ENCODE results near the gene AIFM3.
"Not testable (repeated sequence)": the region's sequence is repeated elsewhere in the genome, so short reads cannot be mapped to it uniquely, and the experiment has no call there.

The AIFM3 gene

GRCh38 chr22:20930435-20930834, 36.6 kb upstream of the AIFM3 start:
- H3K36me3 ChIP-seq (ENCODE audit: control insufficient read depth in 1 of 2, insufficient read depth in 2 of 2, low read length in 2 of 2) = peaks cover 6 to 15% of the 10 kb centered on the region in 2 donors
- H3K9ac ChIP-seq (ENCODE audit: low read depth in 1 of 2, low read length in 2 of 2); H3K4me3 ChIP-seq (ENCODE audit: low read depth in 1 of 2, low read length in 2 of 2); H3K27me3 ChIP-seq (ENCODE audit: control insufficient read depth in 1 of 2, insufficient read depth in 2 of 2, low read length in 2 of 2); H3K9me3 ChIP-seq (ENCODE audit: control insufficient read depth in 1 of 2, low read length in 2 of 2); H3K27ac ChIP-seq (ENCODE audit: low read depth, low read length): not testable (repeated sequence)
- H3K4me1 ChIP-seq (ENCODE audit: control insufficient read depth in 1 of 2, insufficient read depth in 2 of 2, low read length in 2 of 2) = peaks cover 12 to 15% of the 10 kb centered on the region in 2 donors

- H3K27ac ChIP-seq (ENCODE audit: low read depth, low read length) = no peak overlapping the region
- no peaks in the 10 kb centered on the region for H3K27me3 ChIP-seq (ENCODE audit: control insufficient read depth in 1 of 2, insufficient read depth in 2 of 2, low read length in 2 of 2)
- peaks cover 4 to 16% of the 10 kb centered on the region in 2 donors for H3K4me1 ChIP-seq (ENCODE audit: control insufficient read depth in 1 of 2, insufficient read depth in 2 of 2, low read length in 2 of 2)
- H3K9me3 ChIP-seq (ENCODE audit: control insufficient read depth in 1 of 2, low read length in 2 of 2) = no peaks in the 10 kb centered on the region
- H3K36me3 ChIP-seq (ENCODE audit: control insufficient read depth in 1 of 2, insufficient read depth in 2 of 2, low read length in 2 of 2) = peaks cover 6 to 15% of the 10 kb centered on the region in 2 donors
- H3K4me3 ChIP-seq (ENCODE audit: low read depth in 1 of 2, low read length in 2 of 2) = no peak overlapping the region
- H3K9ac ChIP-seq (ENCODE audit: low read depth in 1 of 2, low read length in 2 of 2) = no peak overlapping the region
Measured at GRCh38 chr22:20931126-20931654, 35.9 kb upstream of the AIFM3 start.

- H3K4me3 ChIP-seq (ENCODE audit: low read depth in 1 of 2, low read length in 2 of 2) = no peak overlapping the region
- no peak overlapping the region for H3K27ac ChIP-seq (ENCODE audit: low read depth, low read length)
- H3K4me1 ChIP-seq (ENCODE audit: control insufficient read depth in 1 of 2, insufficient read depth in 2 of 2, low read length in 2 of 2) = peaks cover 20 to 33% of the 10 kb centered on the region in 2 donors
- no peaks in the 10 kb centered on the region for H3K27me3 ChIP-seq (ENCODE audit: control insufficient read depth in 1 of 2, insufficient read depth in 2 of 2, low read length in 2 of 2)
- H3K9ac ChIP-seq (ENCODE audit: low read depth in 1 of 2, low read length in 2 of 2) = no peak overlapping the region
- H3K36me3 ChIP-seq (ENCODE audit: control insufficient read depth in 1 of 2, insufficient read depth in 2 of 2, low read length in 2 of 2) = peaks cover 6 to 24% of the 10 kb centered on the region in 2 donors
- no peaks in the 10 kb centered on the region for H3K9me3 ChIP-seq (ENCODE audit: control insufficient read depth in 1 of 2, low read length in 2 of 2)
Measured at GRCh38 chr22:20933910-20934309, 33.1 kb upstream of the AIFM3 start.

GRCh38 chr22:20935049-20935448, 32.0 kb upstream of the AIFM3 start:
- peaks cover 20 to 38% of the 10 kb centered on the region in 2 donors for H3K4me1 ChIP-seq (ENCODE audit: control insufficient read depth in 1 of 2, insufficient read depth in 2 of 2, low read length in 2 of 2)
- H3K4me3 ChIP-seq (ENCODE audit: low read depth in 1 of 2, low read length in 2 of 2); H3K9me3 ChIP-seq (ENCODE audit: control insufficient read depth in 1 of 2, low read length in 2 of 2): not testable (repeated sequence)

GRCh38 chr22:20935780-20936539, 31.1 kb upstream of the AIFM3 start:
- Histone ChIP-seq H3K4me1 (ENCODE audit: control insufficient read depth in 1 of 2, insufficient read depth in 2 of 2, low read length in 2 of 2) (peaks cover 29 to 46% of the 10 kb centered on the region in 2 donors), H3K36me3 (ENCODE audit: control insufficient read depth in 1 of 2, insufficient read depth in 2 of 2, low read length in 2 of 2) (peaks cover 6 to 26% of the 10 kb centered on the region in 2 donors)
- not testable (repeated sequence) for H3K9me3 ChIP-seq (ENCODE audit: control insufficient read depth in 1 of 2, low read length in 2 of 2); H3K4me3 ChIP-seq (ENCODE audit: low read depth in 1 of 2, low read length in 2 of 2); H3K27me3 ChIP-seq (ENCODE audit: control insufficient read depth in 1 of 2, insufficient read depth in 2 of 2, low read length in 2 of 2); H3K27ac ChIP-seq (ENCODE audit: low read depth, low read length); H3K9ac ChIP-seq (ENCODE audit: low read depth in 1 of 2, low read length in 2 of 2)

More at GRCh38 chr22:20935049-20935448, 32.0 kb upstream of the AIFM3 start:
- H3K9ac ChIP-seq (ENCODE audit: low read depth in 1 of 2, low read length in 2 of 2); H3K27ac ChIP-seq (ENCODE audit: low read depth, low read length); H3K27me3 ChIP-seq (ENCODE audit: control insufficient read depth in 1 of 2, insufficient read depth in 2 of 2, low read length in 2 of 2): not testable (repeated sequence)
- H3K36me3 ChIP-seq (ENCODE audit: control insufficient read depth in 1 of 2, insufficient read depth in 2 of 2, low read length in 2 of 2) = peaks cover 6 to 24% of the 10 kb centered on the region in 2 donors

GRCh38 chr22:20937031-20937793, 29.8 kb upstream of the AIFM3 start:
- Histone ChIP-seq H3K4me1 (ENCODE audit: control insufficient read depth in 1 of 2, insufficient read depth in 2 of 2, low read length in 2 of 2) (peaks cover 37 to 45% of the 10 kb centered on the region in 2 donors), H3K27ac (ENCODE audit: low read depth, low read length) (no peak overlapping the region), H3K9ac (ENCODE audit: low read depth in 1 of 2, low read length in 2 of 2) (peak overlapping the region in 1 of 2 donors; percentile 10), H3K4me3 (ENCODE audit: low read depth in 1 of 2, low read length in 2 of 2) (peak overlapping the region in 1 of 2 donors; percentile 23), H3K9me3 (ENCODE audit: control insufficient read depth in 1 of 2, low read length in 2 of 2) (no peaks in the 10 kb centered on the region), H3K27me3 (ENCODE audit: control insufficient read depth in 1 of 2, insufficient read depth in 2 of 2, low read length in 2 of 2) (no peaks in the 10 kb centered on the region), H3K36me3 (ENCODE audit: control insufficient read depth in 1 of 2, insufficient read depth in 2 of 2, low read length in 2 of 2) (peaks cover 6 to 29% of the 10 kb centered on the region in 2 donors)

- no peaks in the 10 kb centered on the region for H3K9me3 ChIP-seq (ENCODE audit: control insufficient read depth in 1 of 2, low read length in 2 of 2)
- no peaks in the 10 kb centered on the region for H3K27me3 ChIP-seq (ENCODE audit: control insufficient read depth in 1 of 2, insufficient read depth in 2 of 2, low read length in 2 of 2)
- H3K4me1 ChIP-seq (ENCODE audit: control insufficient read depth in 1 of 2, insufficient read depth in 2 of 2, low read length in 2 of 2) = peaks cover 40 to 45% of the 10 kb centered on the region in 2 donors
- no peak overlapping the region for H3K9ac ChIP-seq (ENCODE audit: low read depth in 1 of 2, low read length in 2 of 2)
- H3K4me3 ChIP-seq (ENCODE audit: low read depth in 1 of 2, low read length in 2 of 2) = no peak overlapping the region
- H3K36me3 ChIP-seq (ENCODE audit: control insufficient read depth in 1 of 2, insufficient read depth in 2 of 2, low read length in 2 of 2) = peaks cover 6 to 29% of the 10 kb centered on the region in 2 donors
- H3K27ac ChIP-seq (ENCODE audit: low read depth, low read length) = no peak overlapping the region
Measured at GRCh38 chr22:20937794-20938671, 29.0 kb upstream of the AIFM3 start.

- not testable (repeated sequence) for H3K4me3 ChIP-seq (ENCODE audit: low read depth in 1 of 2, low read length in 2 of 2); H3K9me3 ChIP-seq (ENCODE audit: control insufficient read depth in 1 of 2, low read length in 2 of 2); H3K27me3 ChIP-seq (ENCODE audit: control insufficient read depth in 1 of 2, insufficient read depth in 2 of 2, low read length in 2 of 2); H3K27ac ChIP-seq (ENCODE audit: low read depth, low read length); H3K9ac ChIP-seq (ENCODE audit: low read depth in 1 of 2, low read length in 2 of 2)
- Histone ChIP-seq H3K36me3 (ENCODE audit: control insufficient read depth in 1 of 2, insufficient read depth in 2 of 2, low read length in 2 of 2) (peaks cover 0 to 20% of the 10 kb centered on the region in 2 donors), H3K4me1 (ENCODE audit: control insufficient read depth in 1 of 2, insufficient read depth in 2 of 2, low read length in 2 of 2) (peaks cover 44 to 48% of the 10 kb centered on the region in 2 donors)
Measured at GRCh38 chr22:20939457-20940185, 27.4 kb upstream of the AIFM3 start.

- Histone ChIP-seq H3K4me3 (ENCODE audit: low read depth in 1 of 2, low read length in 2 of 2) (no peak overlapping the region), H3K27me3 (ENCODE audit: control insufficient read depth in 1 of 2, insufficient read depth in 2 of 2, low read length in 2 of 2) (no peaks in the 10 kb centered on the region), H3K27ac (ENCODE audit: low read depth, low read length) (no peak overlapping the region), H3K9ac (ENCODE audit: low read depth in 1 of 2, low read length in 2 of 2) (no peak overlapping the region), H3K36me3 (ENCODE audit: control insufficient read depth in 1 of 2, insufficient read depth in 2 of 2, low read length in 2 of 2) (peaks cover 0 to 14% of the 10 kb centered on the region in 2 donors), H3K9me3 (ENCODE audit: control insufficient read depth in 1 of 2, low read length in 2 of 2) (no peaks in the 10 kb centered on the region), H3K4me1 (ENCODE audit: control insufficient read depth in 1 of 2, insufficient read depth in 2 of 2, low read length in 2 of 2) (peaks cover 44 to 49% of the 10 kb centered on the region in 2 donors)
Measured at GRCh38 chr22:20940186-20940651, 26.8 kb upstream of the AIFM3 start.

All from duodenal mucosa (tissue), 2 donors.